HG03520 (cell line): ENCODE measurements around the gene LCA5.
"Not testable (repeated sequence)": the region's sequence is repeated elsewhere in the genome, so short reads cannot be mapped to it uniquely, and the experiment has no call there.

Experiments
- ATAC-seq: cut with Tn5 transposase; IDR thresholded peaks from one replicate; pipeline ENCODE4 v1.9.1; 2021; ENCODE audit warnings: mild to moderate bottlenecking, moderate library complexity; ENCODE audit not compliant: unreplicated experiment

LCA5 gene

DNA sequence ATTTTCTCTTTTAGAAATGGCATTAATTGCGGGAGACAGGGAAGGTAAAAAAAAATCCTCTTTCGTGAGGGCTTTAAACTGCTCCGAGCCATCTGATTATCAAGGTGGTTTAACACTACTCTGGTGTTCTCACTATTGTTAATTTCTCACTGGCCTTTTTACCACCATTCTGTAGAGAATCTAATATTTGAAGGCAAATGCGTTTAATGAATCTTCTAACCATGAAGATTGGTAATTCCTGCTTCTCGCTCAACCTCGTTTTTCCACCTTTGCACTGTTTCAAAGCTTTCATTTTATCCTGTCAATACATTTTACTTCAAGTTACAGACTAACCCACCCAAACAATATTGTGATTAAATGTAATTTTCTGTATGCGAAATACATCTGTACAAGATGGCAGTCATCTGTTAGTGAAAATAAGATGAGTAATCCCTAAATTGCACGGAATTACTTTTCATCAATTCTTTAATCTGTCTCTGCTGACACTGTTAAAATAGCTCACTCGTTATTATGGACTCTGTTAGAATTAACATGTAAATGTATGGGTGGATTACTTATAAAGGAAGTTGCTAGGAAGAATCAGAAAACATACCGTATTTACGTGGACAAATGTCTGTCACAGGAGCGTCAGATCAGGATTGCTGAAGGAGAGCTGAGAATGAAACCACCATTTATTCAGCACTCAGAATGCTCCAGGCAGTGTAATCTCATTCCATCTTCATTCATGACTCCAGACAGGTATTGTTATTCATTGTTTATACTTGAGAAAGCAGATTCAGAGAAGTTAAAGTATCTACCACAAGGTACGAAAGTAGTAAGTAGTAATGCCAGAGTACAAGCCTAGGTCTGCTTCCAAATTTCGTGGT is 1.1 kb upstream of the LCA5 start:
- ATAC-seq, result no peak

DNA sequence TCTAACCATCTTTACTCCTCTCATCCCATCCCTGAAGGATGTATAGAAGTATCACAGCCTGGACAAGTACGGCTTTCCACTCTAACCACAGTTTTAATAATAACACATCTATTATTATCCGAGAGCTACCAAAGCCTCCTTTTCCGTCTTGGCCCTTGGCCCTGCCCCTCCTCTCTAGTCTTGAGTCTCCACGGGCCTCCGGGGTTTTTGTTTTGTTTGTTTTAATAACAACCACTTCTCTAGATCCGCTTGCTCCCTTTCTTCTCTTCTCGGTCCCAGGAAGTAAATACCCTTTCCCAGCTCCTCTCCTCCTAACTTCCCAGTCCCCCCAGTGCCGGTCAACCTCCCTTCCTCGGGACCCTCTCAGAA is 661 bp downstream of the LCA5 start:
- ATAC-seq, result no peak

DNA sequence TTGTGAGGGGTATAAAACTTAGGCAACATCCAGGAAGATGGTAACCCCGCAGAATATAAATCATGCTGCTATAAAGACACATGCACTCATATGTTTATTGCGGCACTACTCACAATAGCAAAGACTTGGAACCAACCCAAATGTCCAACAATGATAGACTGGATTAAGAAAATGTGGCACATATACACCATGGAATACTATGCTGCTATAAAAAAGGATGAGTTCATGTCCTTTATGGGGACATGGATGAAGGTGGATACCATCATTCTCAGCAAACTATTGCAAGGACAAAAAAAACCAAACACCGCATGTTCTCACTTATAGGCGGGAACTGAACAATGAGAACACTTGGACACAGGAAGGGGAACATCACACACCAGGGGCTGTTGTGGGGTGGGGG is 7.7 kb downstream of the LCA5 start:
- not testable (repeated sequence) for ATAC-seq

DNA sequence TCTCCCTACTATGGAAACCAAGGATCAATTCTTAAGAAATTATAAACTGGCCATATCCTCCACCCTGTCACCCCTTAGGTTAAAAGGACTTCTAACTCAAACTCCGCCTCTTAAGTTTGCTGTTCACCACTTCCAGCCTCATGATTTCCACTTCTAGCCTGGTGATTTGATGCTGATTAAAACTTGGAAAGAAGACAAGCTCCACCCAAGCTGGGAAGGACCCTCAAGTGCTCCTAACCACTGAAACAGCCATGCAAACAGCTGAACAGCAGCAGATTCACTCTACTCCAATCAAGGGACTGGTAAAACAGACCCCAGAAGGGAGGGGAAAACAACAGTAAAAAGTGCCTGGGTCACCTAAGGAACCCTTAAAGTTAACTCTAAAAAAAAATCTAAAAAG is 10.3 kb downstream of the LCA5 start:
- no peak for ATAC-seq

DNA sequence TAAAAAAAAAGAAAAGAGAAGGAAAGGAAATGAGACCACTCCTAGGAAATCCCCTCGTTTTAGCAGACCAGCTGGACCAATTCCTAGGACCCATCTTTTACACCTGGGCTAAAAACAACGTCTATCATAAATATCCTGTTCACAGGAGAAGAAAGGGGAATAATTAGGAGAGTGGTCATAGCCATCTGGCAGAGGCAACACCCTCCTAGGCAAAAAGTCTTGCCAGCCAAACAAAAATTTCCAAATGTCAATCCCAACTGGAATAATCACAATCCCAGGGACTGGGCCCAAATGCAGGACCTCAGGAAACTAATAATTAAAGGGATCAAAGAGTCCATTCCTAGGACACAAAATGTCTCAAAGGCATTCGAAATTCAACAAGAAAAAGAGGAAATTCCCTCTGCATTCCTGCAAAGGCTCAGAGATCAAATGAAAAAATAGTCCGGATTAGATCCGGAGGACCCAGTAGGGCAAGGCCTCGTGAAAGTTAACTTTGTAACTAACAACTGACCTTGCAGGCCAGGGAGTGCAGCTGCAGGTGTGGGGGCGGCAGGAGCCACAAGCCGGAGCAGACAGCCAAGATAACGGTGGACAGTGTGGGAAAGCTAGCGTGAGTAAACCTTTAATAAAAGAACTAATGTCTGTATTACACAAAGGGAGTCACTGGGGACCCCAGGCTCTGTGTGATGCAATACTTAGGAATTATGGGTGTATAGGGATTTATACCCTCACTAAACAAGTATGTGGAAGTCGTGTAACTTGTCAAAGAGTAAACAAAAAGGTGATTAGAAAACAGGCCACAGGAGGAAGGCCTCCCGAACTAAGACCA is 11.7 kb downstream of the LCA5 start:
- ATAC-seq, result no peak

DNA sequence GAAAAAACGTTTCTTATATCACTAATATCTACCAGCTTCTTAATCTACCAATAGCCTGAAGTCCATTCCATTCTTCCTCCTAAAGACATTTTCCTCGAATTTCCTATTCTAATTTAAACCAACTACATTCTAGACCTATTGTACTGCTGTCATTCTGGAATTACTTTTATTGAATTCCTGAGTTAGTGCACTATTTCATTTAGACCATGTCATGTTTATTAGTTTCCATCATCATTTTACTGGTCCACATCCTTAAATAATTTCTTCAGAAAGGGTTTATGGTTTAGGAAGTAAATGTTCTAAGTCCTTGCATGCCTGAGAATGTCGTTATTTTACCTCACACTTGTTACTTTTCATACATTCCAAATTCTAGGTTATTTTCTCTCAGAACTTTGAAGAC is 13.2 kb downstream of the LCA5 start:
- ATAC-seq, result no peak

DNA sequence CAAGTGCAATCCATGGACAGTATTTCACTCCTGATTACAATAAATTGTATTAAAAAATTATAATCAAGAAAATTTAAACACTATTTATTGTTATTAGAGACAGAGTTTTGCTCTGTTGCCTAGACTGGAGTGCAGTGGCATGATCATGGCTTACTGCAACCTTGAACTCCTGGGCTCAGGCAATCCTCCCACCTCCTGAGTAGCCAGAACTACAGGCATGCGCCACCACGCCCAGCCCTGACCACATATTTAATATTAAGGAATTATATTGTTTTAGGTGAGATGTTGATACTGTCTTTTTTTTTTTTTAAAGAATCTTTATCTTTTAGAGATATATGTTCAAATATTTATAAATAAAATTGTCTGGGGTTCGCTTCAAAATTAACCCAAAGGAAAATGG is 14.6 kb downstream of the LCA5 start:
- no peak for ATAC-seq

DNA sequence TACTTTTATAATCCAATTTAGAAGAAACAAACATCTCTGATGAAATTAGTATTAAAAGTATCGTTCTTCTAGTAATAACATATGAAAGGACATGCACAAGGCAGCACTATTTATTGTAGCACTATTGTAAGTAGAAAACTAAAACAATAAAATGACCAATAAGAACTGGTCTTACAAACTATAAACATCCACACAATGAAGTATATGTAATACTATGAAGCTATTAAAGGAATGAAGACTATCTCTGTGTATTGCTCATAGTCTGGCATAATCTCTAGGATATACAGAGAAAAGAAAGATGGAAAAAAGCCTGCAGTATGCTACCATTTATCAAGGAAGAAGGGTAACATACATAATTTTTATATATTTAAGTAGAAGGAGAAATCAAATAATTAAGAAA is 16.7 kb downstream of the LCA5 start:
- no peak for ATAC-seq

DNA sequence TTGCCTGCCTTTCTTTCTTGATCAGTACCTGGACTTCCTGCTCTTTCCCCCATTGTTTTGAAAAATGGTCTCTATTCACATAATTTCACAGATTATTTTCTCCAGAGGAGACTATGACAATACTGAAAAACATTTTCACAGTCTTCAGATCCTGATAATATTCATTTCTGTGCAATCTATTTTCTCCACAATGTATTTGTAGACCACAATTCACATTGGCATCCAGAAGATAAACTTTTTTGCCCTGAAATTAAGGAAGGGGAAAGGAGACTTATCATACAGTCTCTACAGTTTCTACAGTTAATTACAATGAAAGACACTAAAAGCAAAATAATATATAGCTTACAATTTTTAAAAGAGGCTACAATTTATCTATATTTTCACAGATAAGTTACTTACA is 18.4 kb downstream of the LCA5 start:
- ATAC-seq, result no peak

DNA sequence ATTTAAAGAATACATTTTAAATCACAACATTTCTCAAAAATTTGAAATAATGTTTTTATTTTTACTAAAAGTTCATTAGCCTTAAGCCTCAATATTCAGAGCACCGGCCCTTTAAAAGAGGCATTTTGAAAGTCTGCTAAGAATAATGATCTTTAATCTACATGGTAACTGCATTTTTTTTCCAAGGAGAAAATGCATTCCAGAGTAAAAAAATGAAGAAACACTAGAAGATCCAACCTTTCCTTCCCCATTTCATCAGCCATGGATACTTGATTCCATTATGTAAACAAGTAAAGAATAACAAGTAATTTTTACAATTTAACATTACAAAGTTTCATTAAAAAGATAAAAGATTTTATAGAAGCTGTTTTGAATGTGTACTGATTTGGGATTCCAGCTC is 21.8 kb downstream of the LCA5 start:
- ATAC-seq, result no peak

DNA sequence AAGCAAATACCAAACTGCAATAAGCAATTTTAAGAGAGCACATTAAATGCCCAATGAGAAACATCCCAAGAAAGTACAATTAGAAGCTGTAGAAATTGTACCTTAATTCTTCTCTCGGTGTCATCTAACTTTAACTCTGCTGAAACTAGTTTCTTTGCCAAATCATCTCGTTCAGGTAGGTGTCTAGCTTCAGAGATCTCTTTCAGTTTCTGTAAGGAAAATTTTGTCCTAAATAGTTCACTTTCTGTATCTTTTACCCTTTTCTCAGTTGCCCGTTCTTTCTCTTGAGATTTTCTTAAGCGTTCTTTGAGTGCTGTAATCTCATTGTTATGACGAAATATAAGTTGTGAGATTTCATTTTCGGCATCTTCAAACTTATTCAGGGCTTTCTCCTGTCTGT is 24.1 kb downstream of the LCA5 start:
- no peak for ATAC-seq

DNA sequence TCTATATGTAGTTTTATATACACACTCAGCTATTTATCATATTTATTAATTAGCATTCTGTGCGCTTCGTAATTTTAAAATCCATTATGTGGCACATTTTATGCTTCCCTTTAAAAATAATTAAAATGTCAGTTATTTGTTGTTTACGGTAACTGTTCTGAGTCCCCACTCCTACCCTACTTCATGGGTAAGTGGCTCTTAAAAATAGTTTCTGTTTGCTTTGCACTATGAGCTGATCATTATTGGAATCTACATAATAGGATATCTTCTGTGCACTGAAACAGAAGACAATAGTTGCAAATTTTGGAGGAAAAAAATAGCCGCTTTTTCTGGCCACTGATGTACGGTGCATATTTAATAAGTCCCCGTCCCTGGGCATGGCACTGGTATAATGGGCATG is 25.2 kb downstream of the LCA5 start:
- ATAC-seq, result no peak

DNA sequence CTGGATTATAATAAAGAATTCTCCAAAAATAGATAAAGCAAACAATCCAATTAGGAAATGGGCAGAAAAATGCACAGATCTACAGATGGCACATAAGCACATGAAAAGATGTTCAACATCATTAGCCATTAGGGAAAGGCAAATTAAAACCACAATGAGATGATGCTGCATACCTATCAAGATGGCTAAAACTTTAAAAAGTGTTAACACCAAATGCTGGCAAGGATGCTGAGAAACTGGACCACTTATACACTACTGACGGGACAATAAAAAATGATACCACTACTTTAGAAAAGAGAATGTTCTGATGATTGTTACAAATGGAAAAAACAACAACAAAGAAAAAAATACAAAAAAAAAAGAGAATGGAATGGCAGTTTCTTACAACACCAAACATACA is 26.5 kb downstream of the LCA5 start:
- ATAC-seq, result no peak

DNA sequence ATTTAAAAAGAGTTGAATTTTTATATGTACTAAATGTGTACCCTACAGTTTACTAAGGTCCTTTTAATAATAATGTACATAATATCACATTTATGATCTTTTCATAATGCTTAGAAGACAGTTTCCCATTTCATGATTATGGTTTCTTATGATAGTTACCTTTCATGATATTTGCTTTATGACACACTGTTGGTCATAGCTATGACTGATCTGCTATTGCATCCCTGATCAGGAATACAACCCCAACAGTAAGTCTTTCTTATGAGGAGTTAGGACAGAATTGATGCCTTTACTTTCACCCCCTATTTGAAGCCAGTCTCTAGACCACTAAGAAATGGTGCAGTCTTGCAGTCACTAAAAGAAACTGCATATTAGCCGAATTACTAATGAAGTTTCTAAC is 31.0 kb downstream of the LCA5 start:
- ATAC-seq, result no peak

DNA sequence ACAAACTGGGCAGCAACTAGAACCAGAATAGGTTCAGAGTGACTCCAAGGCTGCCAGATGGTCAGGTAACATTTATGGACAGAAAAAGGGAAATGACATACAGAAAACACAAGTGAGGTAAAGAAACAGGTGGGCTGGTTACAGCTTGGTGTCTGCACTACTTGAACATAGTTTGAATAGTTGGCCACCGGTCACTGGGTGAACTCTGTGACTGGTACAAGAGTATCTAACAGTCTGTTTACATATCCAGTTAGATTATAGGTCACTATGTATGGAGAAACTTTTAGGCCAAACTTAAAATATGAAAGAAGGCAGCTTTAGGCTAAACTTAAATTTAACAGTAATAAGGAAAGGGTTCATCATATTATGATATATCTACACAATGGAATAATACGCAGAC is 32.9 kb downstream of the LCA5 start:
- ATAC-seq, result no peak

DNA sequence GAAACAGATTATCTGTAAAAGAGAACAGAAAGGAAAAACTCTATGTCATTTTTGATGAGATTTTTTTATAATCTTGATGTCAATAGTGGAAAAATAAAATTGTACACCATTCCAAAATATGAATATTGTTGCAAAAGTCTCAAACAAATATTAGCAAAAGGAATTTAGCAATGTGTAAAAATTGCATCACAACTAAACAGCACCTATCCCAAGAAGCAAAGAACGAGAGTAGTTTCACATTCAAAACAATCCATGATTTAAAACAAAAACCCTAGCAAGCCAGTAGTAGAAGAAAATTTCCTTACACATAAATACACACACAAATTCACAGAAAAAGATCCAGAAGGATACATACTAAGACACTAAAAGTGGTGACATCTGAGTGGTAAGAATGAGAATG is 38.4 kb downstream of the LCA5 start:
- ATAC-seq, result no peak

DNA sequence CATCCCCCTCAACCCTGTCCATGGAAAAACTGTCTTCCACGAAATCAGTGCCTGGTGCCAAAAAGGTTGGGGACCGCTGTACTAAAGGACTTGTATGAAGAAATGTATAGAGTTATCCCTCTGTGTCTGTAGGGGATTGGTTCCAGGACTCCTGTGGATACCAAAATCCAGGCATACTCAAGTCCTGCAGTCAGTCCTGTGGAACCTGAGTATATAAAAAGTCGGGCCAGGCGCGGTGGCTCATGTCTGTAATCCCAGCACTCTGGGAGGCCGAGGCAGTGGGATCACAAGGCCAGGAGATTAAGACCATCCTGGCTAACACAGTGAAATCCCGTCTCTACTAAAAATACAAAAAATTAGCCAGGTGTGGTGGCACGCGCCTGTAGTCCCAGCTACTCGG is 42.0 kb downstream of the LCA5 start:
- no peak for ATAC-seq

DNA sequence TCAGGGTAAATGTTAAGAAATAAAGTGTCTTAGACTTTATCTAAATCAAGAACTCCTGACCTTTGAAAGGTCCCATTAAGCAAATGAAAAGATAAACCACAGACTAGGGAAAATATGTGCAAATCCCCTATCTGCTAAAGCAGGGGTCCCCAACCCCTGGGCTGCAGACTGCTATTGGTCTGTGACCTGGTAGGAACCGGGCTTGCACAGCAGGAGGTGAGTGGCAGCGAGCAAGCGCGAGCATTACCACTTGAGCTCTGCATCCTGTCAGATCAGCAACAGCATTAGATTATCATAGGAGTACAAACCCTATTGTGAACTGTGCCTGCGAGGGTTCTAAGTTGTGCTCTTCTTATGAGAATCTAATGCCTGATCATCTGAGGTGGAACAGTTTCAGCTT is 42.4 kb downstream of the LCA5 start:
- no peak for ATAC-seq

DNA sequence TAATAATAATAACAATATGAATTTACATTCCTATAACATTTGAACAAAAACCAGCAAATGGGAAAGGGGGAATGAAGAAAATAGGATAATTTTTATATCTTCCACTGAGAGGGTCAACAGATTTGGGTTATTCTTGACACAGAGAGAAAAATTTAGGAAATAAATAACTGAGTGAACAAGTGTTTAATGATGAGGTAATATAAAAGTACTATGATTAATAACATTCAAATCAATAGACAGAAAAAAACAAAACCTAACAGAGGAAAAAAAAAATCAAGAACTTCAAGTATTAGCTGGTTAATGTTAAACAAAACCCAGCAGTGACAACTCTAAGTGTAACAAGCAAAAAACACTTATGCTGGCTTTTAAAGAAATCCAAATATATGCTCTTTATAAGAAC is 66.5 kb downstream of the LCA5 start:
- ATAC-seq, result no peak

DNA sequence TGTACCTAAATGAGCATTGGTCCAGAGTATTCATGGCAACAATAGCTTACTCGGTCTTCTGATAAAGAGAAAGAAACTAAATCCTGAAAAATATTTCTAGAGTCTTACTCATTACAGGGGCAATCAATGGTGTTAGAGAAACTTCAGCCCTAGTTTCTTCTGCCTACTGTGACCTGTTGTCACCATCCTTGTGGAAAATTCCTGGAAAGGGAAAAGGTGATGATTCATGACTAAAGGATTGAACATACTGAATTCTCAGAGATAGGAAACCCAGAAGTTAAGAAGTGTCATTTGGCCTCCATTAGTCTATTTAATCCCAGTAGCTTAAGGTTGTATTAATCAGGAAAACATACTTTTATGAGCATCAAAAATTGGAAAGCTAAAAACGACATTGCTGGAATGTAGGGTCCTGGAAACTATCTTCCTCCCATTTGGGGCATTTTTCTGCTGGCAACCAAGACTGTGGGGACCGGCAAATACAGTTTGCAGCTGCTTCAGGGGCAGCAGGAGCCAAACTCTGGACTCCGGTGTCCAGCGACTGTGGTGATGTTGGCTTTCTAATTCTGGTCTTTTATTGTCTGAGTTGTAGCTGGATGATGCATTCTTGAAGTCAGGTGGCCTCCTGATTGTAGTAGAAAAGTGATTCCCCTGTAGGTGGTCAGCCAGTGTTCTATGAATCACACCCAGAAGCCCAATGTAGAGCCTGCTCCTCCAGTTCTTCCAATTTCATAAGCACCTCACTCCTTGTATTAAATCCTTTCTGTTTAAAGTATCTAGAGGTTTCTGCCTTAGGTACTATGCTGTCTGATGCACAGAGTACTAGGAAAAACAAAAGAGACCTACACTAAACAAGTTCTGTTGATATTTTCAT is 67.6 kb downstream of the LCA5 start:
- ATAC-seq, result no peak

DNA sequence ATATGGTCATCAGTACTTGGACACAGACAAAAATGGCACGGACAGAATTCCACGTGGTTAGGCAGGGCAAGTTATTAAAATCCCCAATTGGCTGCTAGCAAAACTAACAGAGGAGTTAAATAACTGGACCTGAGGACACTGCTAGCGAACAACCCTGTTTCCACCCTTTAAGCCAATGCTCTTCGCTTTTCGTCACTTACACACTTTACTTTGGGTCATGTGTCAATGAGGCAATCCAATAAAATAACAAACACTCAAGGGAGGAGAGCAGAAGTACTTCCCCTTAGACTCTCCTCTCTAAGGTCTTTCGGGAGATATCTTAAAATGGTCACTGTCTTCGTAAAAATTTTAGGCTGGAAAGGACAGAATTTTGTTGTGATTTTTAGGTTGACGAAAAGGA is 68.6 kb downstream of the LCA5 start:
- no peak for ATAC-seq
